ENCODE measurements around the gene CENPW. TPM values are rescaled to one million over a fixed set of nuclear protein-coding genes. Genes with fewer than 3 reads are reported as not detected.

The CENPW gene
- total and polyA plus RNA-seq, 9 of the 15 experiments (the other 6 are each of a cell fraction or from before 2014, with no cell fraction given): 48.7 to 285 (median 82.8) TPM

GRCh38 chr6:126335210-126335609, 4.7 kb upstream of the CENPW start (continued):
- no peak for TF ChIP-seq DPF2 (IDR thresholded peaks at IDR 0.05)
- TF ChIP-seq RAD51 (IDR thresholded peaks at IDR 0.05; ENCODE audit: borderline replicate concordance, low read depth): no peak

DNA sequence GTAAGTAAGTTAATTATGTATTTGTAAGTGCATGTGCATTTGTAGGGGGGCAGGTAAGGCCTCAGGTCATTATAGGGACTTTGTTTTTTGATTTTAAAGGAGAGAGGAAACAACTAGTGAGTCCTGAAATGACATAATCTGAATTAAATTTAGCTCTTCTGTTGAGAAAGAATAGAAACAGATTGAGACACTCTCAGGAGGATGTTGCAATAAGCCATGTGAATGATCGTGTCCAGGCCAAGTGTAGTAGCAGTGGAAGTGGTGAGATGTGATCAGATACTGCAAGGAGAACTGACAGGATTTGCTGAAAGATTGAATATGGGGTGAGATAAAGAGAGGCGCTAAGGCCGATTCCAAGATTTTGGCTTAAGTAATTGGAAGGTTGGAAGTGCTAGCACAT, 2.6 kb upstream of the CENPW start:
- POLR2A ChIA-PET: interaction anchor here (0.6 kb wide), 1 partner anchor 189 kb away, joined by 3 read pairs; no protein-coding TSS in a partner anchor
- peaks cover 0 to 8% of the 10 kb centered on the region in 2 experiments; a peak in 2 of 5 replicates for H3K4me1 ChIP-seq (replicated peaks in 1 of 2; ENCODE audit: control insufficient read depth in 2 of 2, insufficient read depth in 2 of 2, low read length in 2 of 2)
- no peak overlapping the region for H3K4me3 ChIP-seq
- no peaks in the 10 kb centered on the region for H3K9me3 ChIP-seq (replicated peaks; ENCODE audit: control insufficient read depth, insufficient read depth, low read depth, low read length)
- no peaks in the 10 kb centered on the region; the same call in 2 of the 3 replicates for H3K36me3 ChIP-seq (ENCODE audit: control insufficient read depth, insufficient read depth, low read length)
- H3K79me2 ChIP-seq (ENCODE audit: control insufficient read depth, insufficient read depth, low read length): peaks cover 23% of the 10 kb centered on the region
- H3K4me2 ChIP-seq (ENCODE audit: insufficient read depth, low read length): no peak overlapping the region
- CTCF ChIA-PET (ENCODE audit: low intra/inter-chr PET ratio): no interaction called here
- H4K20me1 ChIP-seq (replicated peaks; ENCODE audit: control insufficient read depth, insufficient read depth, low read length): no peaks in the 10 kb centered on the region; the same call in 1 of the 2 replicates
- DNase-seq (ENCODE audit: extremely low read depth in 1 of 4, low spot score in 3 of 4) (no peak), ATAC-seq (no peak), FAIRE-seq (no peak)
- intact Hi-C loops (cut with micrococcal nuclease) (loop anchor here (5.0 kb wide), 1 partner anchor 555 kb away; no protein-coding TSS in a partner anchor), in situ Hi-C loops (cut with MboI) (loop anchor here (25.0 kb wide), 1 partner anchor 300 kb away; no protein-coding TSS in a partner anchor)
- no peak overlapping the region for H2AFZ ChIP-seq (ENCODE audit: low read depth, low read length)
- whole genome bisulfite sequencing (ENCODE audit: insufficient coverage, low coverage, missing lambda C conversion rate): 0% methylated on average over 3 of the region's 3 CpGs
- no peaks in the 10 kb centered on the region for H3K9me1 ChIP-seq (ENCODE audit: control insufficient read depth, insufficient read depth, low read length)
- H3K27ac ChIP-seq (ENCODE audit: extremely low read depth, low read depth, low read length): no peak overlapping the region
- no peak overlapping the region for H3K9ac ChIP-seq (ENCODE audit: insufficient read depth in 1 of 2, low read depth in 2 of 2, low read length in 2 of 2)
- BruUV-seq (replicated peaks): no TSS peak
- H3K27me3 ChIP-seq (ENCODE audit: control insufficient read depth in 2 of 2, insufficient read depth in 2 of 2, low read length in 2 of 2): no peaks in the 10 kb centered on the region
- TF ChIP-seq FOS (IDR thresholded peaks at IDR 0.05; ENCODE audit: extremely low read depth, insufficient read length): no peak
- no peak for TF ChIP-seq CBX8 (IDR thresholded peaks at IDR 0.05; ENCODE audit: borderline replicate concordance, extremely low read depth, low read depth, low read length, poor library complexity, severe bottlenecking)
- peak in 1 of 2 experiments; percentile 43; a peak in 1 of 4 replicates for TF ChIP-seq TRIM24 (IDR thresholded peaks at IDR 0.05)
- peak; percentile 73 for TF ChIP-seq MEIS2 (IDR thresholded peaks at IDR 0.05; ENCODE audit: partially characterized antibody)
- TF ChIP-seq PURB (CRISPR knock-in tag; IDR thresholded peaks at IDR 0.05; ENCODE audit: low read depth): no peak
- no peak for TF ChIP-seq FOXO4 (CRISPR knock-in tag; IDR thresholded peaks at IDR 0.05)
- no peak for TF ChIP-seq CREM (IDR thresholded peaks at IDR 0.05; ENCODE audit: low read depth)
- TF ChIP-seq C11orf30 (IDR thresholded peaks at IDR 0.05; ENCODE audit: low read depth): no peak
- TF ChIP-seq CBFA2T2 (conservative IDR thresholded peaks at IDR 0.05): no peak
- peak; percentile 50 for TF ChIP-seq GABPA (tag; conservative IDR thresholded peaks at IDR 0.05; ENCODE audit: low read depth)
- TF ChIP-seq GTF2E2 (tag; IDR thresholded peaks at IDR 0.05): no peak
- peak; percentile 58 for TF ChIP-seq CEBPG (CRISPR knock-in tag; IDR thresholded peaks at IDR 0.05)
- TF ChIP-seq CEBPG (tag; conservative IDR thresholded peaks at IDR 0.05 in 1 of 2, IDR thresholded peaks at IDR 0.05 in 1 of 2): peak; percentile 94 to 99
- TF ChIP-seq ARID1B (IDR thresholded peaks at IDR 0.05): peak; percentile 12; the same call in 1 of the 2 replicates
- no peak for TF ChIP-seq PBX2 (CRISPR knock-in tag; IDR thresholded peaks at IDR 0.05; ENCODE audit: low read depth)
- TF ChIP-seq PBX2 (tag; conservative IDR thresholded peaks at IDR 0.05; ENCODE audit: low read depth): peak; percentile 61; the same call in 1 of the 2 replicates
- TF ChIP-seq RAD21 (CRISPR knock-in tag; conservative IDR thresholded peaks at IDR 0.05 in 1 of 2, IDR thresholded peaks at IDR 0.05 in 1 of 2): 0 out of 4 replicates have a peak, but pooled peaks of 1 of the 2 experiments have one; percentile 12

Data from K562 (cell line).